A673 (cell line): ENCODE results near the gene GSG1. TPM values are rescaled to one million over a fixed set of nuclear protein-coding genes. Genes with fewer than 3 reads are reported as not detected.

ENCODE experiments used
- BruUV-seq: library from RNA; stranded (reverse); fragments of 400-500 nt; replicated peaks from 2 replicates; lab custom pipeline; 2021; lab: Mats Ljungman, UMichigan
- CTCF ChIA-PET: fragments of 300-600 bp; sonication (Branson Sonifier 250); formaldehyde crosslinking; loops from one replicate; lab custom pipeline; 2022; ENCODE audit warnings: antibody characterized with exemption; lab: Charles Lee
- POLR2A ChIA-PET: fragments of 300-600 bp; sonication (Branson Sonifier 250); formaldehyde crosslinking; loops from one replicate; lab custom pipeline; 2022; ENCODE audit warnings: antibody characterized with exemption; ENCODE audit not compliant: low non-redundant PET; lab: Charles Lee
- DNase-seq: peaks from one replicate; pipeline ENCODE4 v3.0.0-alpha.2; 2015; ENCODE audit warnings: low spot score
- H3K27ac ChIP-seq: fragments of 200-600 bp; sonication (generic); 2 replicates; pipeline ENCODE4 v1.5.1; 2016; ENCODE audit warnings: mixed run types, low read depth, mild to moderate bottlenecking, mixed read lengths, antibody characterized with exemption, low read length; ENCODE audit not compliant: poor library complexity, severe bottlenecking
- H3K27me3 ChIP-seq: fragments of 200-600 bp; sonication (generic); replicated peaks from 2 replicates; pipeline ENCODE4 v1.6.1; 2017; ENCODE audit warnings: mixed run types, low read depth, mild to moderate bottlenecking, mixed read lengths, antibody characterized with exemption, low read length; ENCODE audit not compliant: insufficient read depth, poor library complexity
- H3K36me3 ChIP-seq: fragments of 200-600 bp; sonication (generic); 2 replicates; pipeline ENCODE4 v1.6.1; 2016; ENCODE audit warnings: mixed run types, mild to moderate bottlenecking, mixed read lengths, antibody characterized with exemption, low read length; ENCODE audit not compliant: insufficient read depth, poor library complexity, severe bottlenecking
- H3K4me1 ChIP-seq: fragments of 200-600 bp; sonication (generic); 2 replicates; pipeline ENCODE4 v1.6.1; 2017; ENCODE audit warnings: mixed run types, mild to moderate bottlenecking, mixed read lengths, antibody characterized with exemption, low read length; ENCODE audit not compliant: insufficient read depth, poor library complexity, severe bottlenecking
- H3K4me3 ChIP-seq: fragments of 200-600 bp; sonication (generic); 2 replicates; pipeline ENCODE4 v1.5.1; 2016; ENCODE audit warnings: low read depth, mixed run types, mild to moderate bottlenecking, mixed read lengths, low read length; ENCODE audit not compliant: poor library complexity, severe bottlenecking
- H3K9me3 ChIP-seq: fragments of 200-600 bp; sonication (generic); 2 replicates; pipeline ENCODE4 v1.6.1; 2016; ENCODE audit warnings: mixed run types, low read depth, mild to moderate bottlenecking, mixed read lengths, antibody characterized with exemption, low read length; ENCODE audit not compliant: poor library complexity, severe bottlenecking
- EZH2 ChIP-seq: fragments of 200-600 bp; sonication (generic); IDR thresholded peaks from 2 replicates; pipeline ENCODE4 v1.6.1; 2017; ENCODE audit warnings: borderline replicate concordance, low read depth, mild to moderate bottlenecking, mixed read lengths, antibody characterized with exemption, low read length; ENCODE audit not compliant: poor library complexity, severe bottlenecking
- intact Hi-C: fragments of 100-400 bp; cut with micrococcal nuclease; formaldehyde crosslinking; loops from one replicate; pipeline ENCODE4 v1.10.0; 2022; ENCODE audit not compliant: unreplicated experiment
- total RNA-seq: library from RNA; stranded (reverse); gene quantifications from 2 replicates; pipeline ENCODE4 v1.2.3, GENCODE V29; 2021
- TF ChIP-seq, protein P1 (sequence below): fragments of 300-800, 200-600 bp; sonication (generic); conservative IDR thresholded peaks from 2 replicates; pipeline ENCODE4 v1.5.1; 2017; ENCODE audit warnings: low read depth, mild to moderate bottlenecking, antibody characterized with exemption, low read length, moderate library complexity, mixed read lengths

The GSG1 gene
- total RNA-seq, 1 experiment from 2014 or later, result 0.24 TPM

DNA sequence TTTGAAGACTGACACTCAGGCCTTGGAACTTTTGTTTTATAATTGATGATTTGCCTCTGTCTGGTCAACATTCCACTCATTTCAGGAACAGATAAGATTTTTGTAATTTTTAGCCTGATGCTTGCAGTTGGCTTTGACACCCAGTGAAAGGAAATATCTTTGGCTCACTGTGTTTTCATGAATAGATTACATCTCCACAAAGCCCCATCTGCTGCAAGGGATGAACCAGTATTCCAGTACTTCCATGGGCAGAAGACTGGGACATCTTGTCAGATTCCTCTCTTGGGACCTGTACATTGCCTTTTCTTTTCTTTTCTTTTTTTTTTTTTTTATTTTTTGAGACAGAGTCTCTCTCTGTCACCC, 28.4 kb downstream of the GSG1 start:
- POLR2A ChIA-PET, result no interaction called here
- no peaks in the 10 kb centered on the region for H3K27me3 ChIP-seq
- no peak overlapping the region for H3K4me3 ChIP-seq
- H3K36me3 ChIP-seq, result no peaks in the 10 kb centered on the region
- TF ChIP-seq EZH2, result no peak
- TF ChIP-seq, protein P1, sequence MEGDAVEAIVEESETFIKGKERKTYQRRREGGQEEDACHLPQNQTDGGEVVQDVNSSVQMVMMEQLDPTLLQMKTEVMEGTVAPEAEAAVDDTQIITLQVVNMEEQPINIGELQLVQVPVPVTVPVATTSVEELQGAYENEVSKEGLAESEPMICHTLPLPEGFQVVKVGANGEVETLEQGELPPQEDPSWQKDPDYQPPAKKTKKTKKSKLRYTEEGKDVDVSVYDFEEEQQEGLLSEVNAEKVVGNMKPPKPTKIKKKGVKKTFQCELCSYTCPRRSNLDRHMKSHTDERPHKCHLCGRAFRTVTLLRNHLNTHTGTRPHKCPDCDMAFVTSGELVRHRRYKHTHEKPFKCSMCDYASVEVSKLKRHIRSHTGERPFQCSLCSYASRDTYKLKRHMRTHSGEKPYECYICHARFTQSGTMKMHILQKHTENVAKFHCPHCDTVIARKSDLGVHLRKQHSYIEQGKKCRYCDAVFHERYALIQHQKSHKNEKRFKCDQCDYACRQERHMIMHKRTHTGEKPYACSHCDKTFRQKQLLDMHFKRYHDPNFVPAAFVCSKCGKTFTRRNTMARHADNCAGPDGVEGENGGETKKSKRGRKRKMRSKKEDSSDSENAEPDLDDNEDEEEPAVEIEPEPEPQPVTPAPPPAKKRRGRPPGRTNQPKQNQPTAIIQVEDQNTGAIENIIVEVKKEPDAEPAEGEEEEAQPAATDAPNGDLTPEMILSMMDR, result no peak
- BruUV-seq, result no TSS peak
- DNase-seq, result no peak
- no peaks in the 10 kb centered on the region for H3K9me3 ChIP-seq
- intact Hi-C loops, result no loop called here
- CTCF ChIA-PET, result no interaction called here
- no peak overlapping the region for H3K27ac ChIP-seq
- no peaks in the 10 kb centered on the region for H3K4me1 ChIP-seq

DNA sequence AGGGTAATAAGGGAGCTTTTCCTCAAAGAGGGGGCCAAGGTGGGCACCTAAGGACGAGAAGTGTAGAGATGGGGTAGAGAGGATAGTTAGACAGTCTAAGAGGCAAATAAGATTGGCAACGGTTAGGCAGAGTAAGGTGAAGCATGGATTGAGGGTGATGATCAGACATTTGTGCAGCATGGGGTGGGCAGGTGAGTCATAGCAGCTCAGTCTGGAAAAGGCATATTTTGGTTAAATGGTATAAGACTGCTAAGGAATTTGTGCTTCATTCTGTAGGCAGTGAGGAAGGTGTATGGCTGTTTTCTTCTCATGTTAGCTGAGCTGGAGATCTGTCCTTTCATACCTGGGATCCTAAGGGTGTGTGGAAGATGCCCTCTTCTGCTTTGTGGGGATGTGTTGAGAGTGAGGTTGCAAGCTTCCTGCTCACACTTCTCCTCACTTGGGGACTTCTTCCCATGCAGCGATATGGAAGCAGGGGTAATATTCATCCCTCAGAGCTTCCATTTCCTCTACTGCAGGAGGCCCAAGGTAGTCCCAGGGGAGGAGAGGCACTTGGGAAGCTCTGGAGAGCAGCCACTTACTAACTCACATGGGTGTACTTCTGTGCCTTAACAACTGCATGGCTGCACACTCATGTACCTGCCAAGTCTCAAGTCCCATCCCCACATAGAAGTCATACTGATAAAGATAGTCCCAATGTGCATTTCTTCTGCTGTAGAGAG, 28.9 kb downstream of the GSG1 start:
- POLR2A ChIA-PET, result no interaction called here
- Histone ChIP-seq H3K27ac (no peak overlapping the region), H3K4me1 (no peaks in the 10 kb centered on the region), H3K4me3 (no peak overlapping the region), H3K9me3 (no peaks in the 10 kb centered on the region), H3K36me3 (no peaks in the 10 kb centered on the region), H3K27me3 (no peaks in the 10 kb centered on the region)
- CTCF ChIA-PET, result no interaction called here
- no TSS peak for BruUV-seq
- no peak for DNase-seq
- intact Hi-C loops, result no loop called here
- TF ChIP-seq EZH2, result no peak
- TF ChIP-seq, protein P1, result no peak

DNA sequence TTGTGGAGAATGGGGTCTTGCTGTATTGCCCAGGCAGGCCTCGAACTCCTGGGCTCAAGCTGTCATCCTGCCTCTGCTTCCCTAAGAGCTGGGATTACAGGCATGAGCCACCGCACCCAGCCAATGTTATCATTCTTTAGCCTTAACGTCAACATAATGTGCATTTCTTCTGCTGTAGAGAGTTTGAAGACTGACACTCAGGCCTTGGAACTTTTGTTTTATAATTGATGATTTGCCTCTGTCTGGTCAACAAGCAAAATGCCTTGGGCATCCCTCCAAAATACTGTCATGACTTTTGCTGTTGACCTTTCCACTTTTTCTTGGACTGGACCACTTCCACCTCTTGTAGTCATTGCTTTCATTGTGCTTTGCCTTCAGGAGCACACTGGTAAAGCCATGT, 30.3 kb downstream of the GSG1 start:
- TF ChIP-seq, protein P1, result no peak
- no peak for TF ChIP-seq EZH2
- ChIA-PET POLR2A (no interaction called here), CTCF (no interaction called here)
- H3K4me3 ChIP-seq, result no peak overlapping the region
- BruUV-seq, result no TSS peak
- no peaks in the 10 kb centered on the region for H3K27me3 ChIP-seq
- peaks cover 6% of the 10 kb centered on the region for H3K36me3 ChIP-seq
- no peaks in the 10 kb centered on the region for H3K4me1 ChIP-seq
- H3K9me3 ChIP-seq, result no peaks in the 10 kb centered on the region
- no peak for DNase-seq
- intact Hi-C loops, result no loop called here
- H3K27ac ChIP-seq, result no peak overlapping the region
